Choroid plexus epithelial cell (primary cell): ENCODE data around the gene HPDL.
A peak's percentile ranks its signal among the peaks of the same experiment; 100 is the strongest.

Source experiments
- DNase-seq: peaks from one replicate; pipeline ENCODE4 v3.0.0-alpha.2; 2010; ENCODE audit warnings: low read depth
- H3K4me3 ChIP-seq: 2 replicates; pipeline ENCODE4 v1.5.1; 2011; ENCODE audit warnings: low read depth, mild to moderate bottlenecking, control low read depth, low read length, moderate library complexity
- TF ChIP-seq, protein P1 (sequence below): conservative IDR thresholded peaks from 2 replicates; pipeline ENCODE4 v1.5.1; 2011; ENCODE audit warnings: low read depth, mild to moderate bottlenecking, control low read depth, inconsistent platforms, low read length, moderate library complexity

Gene HPDL

DNA sequence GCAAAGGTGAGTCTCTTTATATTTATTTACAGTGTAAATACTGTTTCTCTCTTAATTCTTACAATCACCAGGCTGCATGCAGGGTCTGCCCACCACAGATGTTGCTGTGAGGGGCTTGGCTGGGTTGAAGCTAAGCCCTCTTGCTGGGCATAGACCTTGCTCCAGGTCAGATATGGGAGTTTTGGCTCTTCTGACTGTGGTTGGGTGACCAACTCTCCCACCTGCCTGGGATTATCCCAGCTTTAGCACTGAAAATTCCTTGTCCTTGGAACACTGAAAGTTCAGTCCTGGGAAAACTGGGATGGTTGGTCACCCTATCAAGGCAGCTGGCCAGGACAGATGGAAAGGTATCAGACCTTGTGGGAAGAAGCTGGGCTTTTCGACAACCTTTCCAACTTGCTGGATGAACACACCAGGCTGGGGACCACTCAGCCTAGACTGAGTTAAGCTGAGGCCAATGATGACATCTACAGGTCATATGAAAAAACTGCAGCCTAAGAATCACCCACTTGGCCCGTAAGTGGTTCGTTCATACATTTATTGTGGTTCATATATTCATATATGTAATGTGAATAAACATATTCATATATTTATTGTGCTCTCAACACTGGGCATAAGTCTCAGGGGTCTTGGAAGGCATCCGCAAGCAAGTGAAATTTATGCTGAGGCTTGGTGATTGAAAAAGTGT, 26.6 kb upstream of the HPDL start:
- H3K4me3 ChIP-seq: no peak overlapping the region
- TF ChIP-seq, protein P1, sequence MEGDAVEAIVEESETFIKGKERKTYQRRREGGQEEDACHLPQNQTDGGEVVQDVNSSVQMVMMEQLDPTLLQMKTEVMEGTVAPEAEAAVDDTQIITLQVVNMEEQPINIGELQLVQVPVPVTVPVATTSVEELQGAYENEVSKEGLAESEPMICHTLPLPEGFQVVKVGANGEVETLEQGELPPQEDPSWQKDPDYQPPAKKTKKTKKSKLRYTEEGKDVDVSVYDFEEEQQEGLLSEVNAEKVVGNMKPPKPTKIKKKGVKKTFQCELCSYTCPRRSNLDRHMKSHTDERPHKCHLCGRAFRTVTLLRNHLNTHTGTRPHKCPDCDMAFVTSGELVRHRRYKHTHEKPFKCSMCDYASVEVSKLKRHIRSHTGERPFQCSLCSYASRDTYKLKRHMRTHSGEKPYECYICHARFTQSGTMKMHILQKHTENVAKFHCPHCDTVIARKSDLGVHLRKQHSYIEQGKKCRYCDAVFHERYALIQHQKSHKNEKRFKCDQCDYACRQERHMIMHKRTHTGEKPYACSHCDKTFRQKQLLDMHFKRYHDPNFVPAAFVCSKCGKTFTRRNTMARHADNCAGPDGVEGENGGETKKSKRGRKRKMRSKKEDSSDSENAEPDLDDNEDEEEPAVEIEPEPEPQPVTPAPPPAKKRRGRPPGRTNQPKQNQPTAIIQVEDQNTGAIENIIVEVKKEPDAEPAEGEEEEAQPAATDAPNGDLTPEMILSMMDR: peak; percentile 80
- DNase-seq: peak; percentile 93

DNA sequence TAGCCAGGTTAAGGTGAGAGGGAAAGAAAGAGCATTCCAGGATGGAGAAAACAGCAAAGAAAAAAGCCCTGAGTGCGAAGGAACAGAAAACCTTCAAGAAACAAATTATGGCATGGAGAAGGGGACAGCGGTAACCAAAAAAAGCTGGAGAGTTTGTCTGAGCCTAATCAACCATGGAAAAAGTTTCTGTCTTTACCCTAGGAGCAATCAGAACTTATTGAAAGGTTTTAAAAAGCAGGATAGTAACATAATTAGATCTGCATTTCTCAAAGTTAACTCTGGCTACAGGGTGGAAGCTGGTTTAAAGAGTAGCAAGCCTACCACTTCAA, 26.1 kb upstream of the HPDL start:
- TF ChIP-seq, protein P1: no peak
- DNase-seq: no peak
- H3K4me3 ChIP-seq: no peak overlapping the region

DNA sequence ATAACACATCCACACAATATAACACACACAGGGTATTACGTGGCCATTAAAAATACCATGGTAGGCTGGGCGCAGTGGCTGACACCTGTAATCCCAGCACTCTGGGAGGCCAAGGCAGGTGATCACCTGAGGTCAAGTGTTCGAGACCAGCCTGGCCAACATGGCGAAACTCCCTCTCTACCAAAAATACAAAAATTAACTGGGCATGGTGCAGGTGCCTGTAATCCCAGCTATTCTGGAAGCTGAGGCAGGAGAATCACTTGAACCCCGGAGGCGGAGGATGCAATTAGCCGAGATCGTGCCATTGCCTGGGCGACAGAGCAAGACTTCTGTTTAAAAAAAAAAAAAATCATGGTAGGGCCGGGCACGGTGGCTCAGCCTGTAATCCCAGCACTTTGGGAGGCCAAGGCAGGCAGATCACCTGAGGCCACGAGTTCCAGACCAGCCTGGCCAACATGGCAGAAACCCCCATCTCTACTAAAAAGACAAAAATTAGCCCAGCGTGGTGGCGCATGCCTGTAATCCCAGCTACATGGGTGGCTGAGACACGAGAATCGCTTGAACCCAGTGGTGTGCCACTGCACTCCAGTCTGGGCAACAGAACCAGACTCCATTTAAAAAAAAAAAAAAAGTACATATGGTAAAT, 24.1 kb upstream of the HPDL start:
- DNase-seq: no peak
- peak overlapping the region; percentile 59 for H3K4me3 ChIP-seq
- TF ChIP-seq, protein P1: no peak

DNA sequence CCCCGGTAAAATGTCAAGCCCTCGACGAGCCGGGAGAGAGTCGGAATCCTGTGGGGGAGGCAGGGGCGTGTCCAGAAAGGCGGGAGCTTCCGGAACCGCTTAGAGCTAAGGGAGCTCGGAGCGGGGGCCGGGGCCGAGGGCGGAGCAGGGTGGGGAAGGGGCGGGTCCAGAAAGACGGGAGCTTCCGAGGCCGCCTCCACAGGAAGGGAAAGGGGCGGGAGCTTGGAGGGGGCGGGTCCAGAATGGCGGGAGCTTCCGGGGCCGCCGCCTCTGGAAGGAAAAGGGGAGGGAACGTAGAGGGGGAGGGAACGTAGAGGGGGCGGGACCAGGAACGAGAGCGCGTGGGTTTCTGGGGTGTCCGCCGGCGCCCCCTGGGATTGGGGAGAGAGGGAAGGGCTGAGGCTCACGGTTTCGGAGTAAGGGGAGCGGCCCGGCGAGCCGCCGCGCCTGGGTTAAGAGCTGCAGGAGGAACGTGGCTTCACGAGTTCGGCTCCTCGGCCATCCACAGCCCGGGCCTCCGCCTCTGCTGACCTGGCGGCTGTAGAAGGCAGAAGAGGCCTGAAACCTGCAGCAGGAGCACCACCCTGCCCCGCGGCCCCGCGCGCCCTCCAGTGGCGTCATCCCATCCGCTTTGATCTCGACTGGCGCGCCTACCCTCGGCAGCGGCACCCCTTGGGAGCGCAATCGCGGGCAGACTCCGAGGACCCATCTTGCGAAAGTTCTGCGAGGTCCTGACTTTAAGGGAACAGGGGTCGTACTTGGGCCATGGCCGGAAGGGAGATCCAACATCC, 23.0 kb upstream of the HPDL start:
- TF ChIP-seq, protein P1: peak; percentile 62
- peak; percentile 99 for DNase-seq
- H3K4me3 ChIP-seq: peak overlapping the region; percentile 82

DNA sequence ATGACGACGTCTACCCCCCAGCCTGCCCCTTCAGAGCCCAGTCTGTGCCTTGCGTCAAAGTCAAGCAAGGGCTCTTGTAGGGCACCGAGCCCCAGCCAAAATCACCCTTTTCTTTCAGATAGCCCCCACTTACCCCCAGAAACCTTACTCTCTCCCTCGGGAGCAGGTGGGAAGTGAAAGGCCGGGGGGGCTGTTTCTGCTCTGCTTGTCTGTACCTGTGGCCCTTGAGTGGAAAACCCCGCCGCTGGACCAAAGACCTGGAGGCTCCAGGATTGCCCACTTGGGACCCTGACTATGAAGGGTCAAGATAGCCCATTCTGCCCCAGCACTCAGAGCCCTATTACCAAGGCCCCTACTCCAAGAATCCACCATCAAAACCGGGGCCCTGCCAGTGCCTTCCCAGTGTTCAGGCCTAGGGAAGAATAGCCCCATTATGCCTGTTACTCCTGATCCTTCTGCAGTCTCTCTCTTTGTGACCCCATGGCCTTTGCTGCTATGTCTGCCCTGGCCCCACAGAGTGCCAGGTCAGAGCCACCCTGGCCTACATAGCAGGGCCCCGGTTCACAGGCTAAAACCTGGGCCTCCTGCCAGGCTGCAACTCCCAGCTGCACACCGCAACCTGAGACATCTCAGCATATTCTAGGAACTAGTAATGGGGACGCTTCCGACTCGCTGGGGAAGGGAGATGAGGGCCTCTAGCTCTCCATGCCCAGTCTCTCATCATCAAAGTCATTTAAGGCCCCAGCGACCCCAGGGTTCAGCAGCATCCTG, 22.2 kb upstream of the HPDL start:
- H3K4me3 ChIP-seq: peak overlapping the region; percentile 82
- DNase-seq: peak; percentile 39
- TF ChIP-seq, protein P1: no peak

DNA sequence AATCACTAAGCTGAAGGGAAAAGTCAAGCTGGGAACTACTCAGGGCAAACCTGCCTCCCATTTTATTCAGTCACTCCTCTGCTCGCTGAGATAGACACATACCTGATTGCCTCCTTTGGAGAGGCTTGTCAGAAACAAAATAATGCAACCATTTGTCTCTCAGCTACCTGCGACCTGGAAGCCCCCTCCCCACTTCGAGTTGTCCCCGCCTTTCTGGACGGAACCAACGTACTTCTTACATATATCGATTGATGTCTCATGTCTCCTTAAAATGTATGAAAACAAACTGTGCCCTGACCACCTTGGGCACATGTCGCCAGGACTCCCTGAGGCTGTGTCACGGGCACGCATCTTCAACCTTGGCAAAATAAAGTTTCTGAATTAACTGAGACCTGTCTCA, 21.5 kb upstream of the HPDL start:
- TF ChIP-seq, protein P1: no peak
- no peak for DNase-seq
- H3K4me3 ChIP-seq: no peak overlapping the region
